OCI-LY7 (cell line): Measurements from ENCODE around the gene ITGB3. TPM values are rescaled to one million over a fixed set of nuclear protein-coding genes. Genes with fewer than 3 reads are reported as not detected.

Experiments used
- BruUV-seq: library from RNA; stranded (reverse); fragments of 400-500 nt; replicated peaks from 2 replicates; lab custom pipeline; 2021; lab: Mats Ljungman, UMichigan
- CTCF ChIA-PET: fragments of 300-600 bp; sonication (Branson Sonifier 250); formaldehyde crosslinking; loops from one replicate; lab custom pipeline; 2022; ENCODE audit warnings: antibody characterized with exemption; ENCODE audit not compliant: unreplicated experiment; lab: Charles Lee
- POLR2A ChIA-PET: fragments of 300-600 bp; sonication (Branson Sonifier 250); formaldehyde crosslinking; loops from one replicate; lab custom pipeline; 2022; ENCODE audit warnings: antibody characterized with exemption; lab: Charles Lee
- DNase-seq: peaks from one replicate; pipeline ENCODE4 v3.0.0-alpha.2; 2015; ENCODE audit warnings: low spot score
- H2AFZ ChIP-seq: fragments of 200-600 bp; sonication (generic), shearing (Covaris generic); 2 replicates; pipeline ENCODE4 v1.6.1; 2014; ENCODE audit warnings: mild to moderate bottlenecking, antibody characterized with exemption, low read length, moderate library complexity
- H3K27ac ChIP-seq: fragments of 200-600 bp; sonication (generic); 2 replicates; pipeline ENCODE4 v1.5.1; 2014; ENCODE audit warnings: mixed run types, low read depth, mild to moderate bottlenecking, moderate library complexity, low read length, inconsistent platforms; ENCODE audit not compliant: poor library complexity, severe bottlenecking
- H3K36me3 ChIP-seq: fragments of 200-600 bp; sonication (generic); 2 replicates; pipeline ENCODE4 v1.6.1; 2014; ENCODE audit warnings: mild to moderate bottlenecking, antibody characterized with exemption, low read length, moderate library complexity, mixed read lengths; ENCODE audit not compliant: insufficient read depth
- H3K4me1 ChIP-seq: fragments of 200-600 bp; sonication (generic); 2 replicates; pipeline ENCODE4 v1.5.1; 2014; ENCODE audit warnings: mild to moderate bottlenecking, low read length; ENCODE audit not compliant: insufficient read depth, poor library complexity, severe bottlenecking
- H3K4me2 ChIP-seq: fragments of 200-600 bp; sonication (generic); 2 replicates; pipeline ENCODE4 v1.6.1; 2014; ENCODE audit warnings: mild to moderate bottlenecking, low read length
- H3K4me3 ChIP-seq: fragments of 200-600 bp; sonication (generic); 2 replicates; pipeline ENCODE4 v1.5.1; 2014; ENCODE audit warnings: mild to moderate bottlenecking, low read depth, low read length; ENCODE audit not compliant: poor library complexity, severe bottlenecking
- H3K79me2 ChIP-seq: fragments of 200-600 bp; sonication (generic); 2 replicates; pipeline ENCODE4 v1.6.1; 2016; ENCODE audit warnings: low read depth, mild to moderate bottlenecking, low read length, moderate library complexity, mixed read lengths; ENCODE audit not compliant: insufficient read depth
- H3K9me2 ChIP-seq: fragments of 200-600 bp; sonication (generic); 2 replicates; pipeline ENCODE4 v1.6.1; 2016; ENCODE audit warnings: mild to moderate bottlenecking, low read length, mixed read lengths; ENCODE audit not compliant: insufficient read depth
- H3K9me3 ChIP-seq: fragments of 200-600 bp; sonication (generic); 2 replicates; pipeline ENCODE4 v1.6.1; 2014; ENCODE audit warnings: mild to moderate bottlenecking, mixed run types, low read length, mixed read lengths
- H4K20me1 ChIP-seq: fragments of 200-600 bp; sonication (generic); 2 replicates; pipeline ENCODE4 v1.6.1; 2014; ENCODE audit warnings: mild to moderate bottlenecking, antibody characterized with exemption, low read length, moderate library complexity, mixed read lengths; ENCODE audit not compliant: insufficient read depth
- CTCF ChIP-seq: fragments of 200-600 bp; sonication (generic); conservative IDR thresholded peaks from 2 replicates; pipeline ENCODE4 v1.5.1; 2014; ENCODE audit warnings: mild to moderate bottlenecking, antibody characterized with exemption, low read length, moderate library complexity, mixed read lengths
- EZH2phosphoT487 ChIP-seq: fragments of 200-600 bp; sonication (generic); IDR thresholded peaks from 2 replicates; pipeline ENCODE4 v1.6.1; 2018; ENCODE audit warnings: low read depth, borderline replicate concordance, mild to moderate bottlenecking, mixed run types, antibody characterized with exemption, low read length, moderate library complexity, mixed read lengths
- intact Hi-C: fragments of 100-400 bp; cut with micrococcal nuclease; formaldehyde crosslinking; loops from one replicate; pipeline ENCODE4 v1.10.0; 2022; ENCODE audit not compliant: unreplicated experiment
- total RNA-seq, 2 experiments: library from RNA; depleted of rRNA in 1 of 2; stranded (reverse); fragments of >200 nt in 1 of 2; shearing (Covaris generic) in 1 of 2; gene quantifications; 2 replicates each; pipeline ENCODE4 v1.2.3, GENCODE V29; 2014 to 2022

The ITGB3 gene
- total RNA-seq, 2 experiments from 2014 or later: not detected

GRCh38 chr17:47252766-47253512 lies 688 bp upstream of the ITGB3 start:
- no peak for TF ChIP-seq CTCF
- no peak for TF ChIP-seq EZH2phosphoT487
- H3K4me1 ChIP-seq: peaks cover 9% of the 10 kb centered on the region
- CTCF ChIA-PET: interaction anchor here (0.6 kb wide), 1 partner anchor 362 kb away, joined by 3 read pairs; no protein-coding TSS in a partner anchor
- no peaks in the 10 kb centered on the region for H3K79me2 ChIP-seq
- no peak overlapping the region for H3K27ac ChIP-seq
- H3K9me3 ChIP-seq: no peaks in the 10 kb centered on the region
- intact Hi-C loops: loop anchor here (2.0 kb wide), 1 partner anchor 62 kb away; no protein-coding TSS in a partner anchor
- H3K4me3 ChIP-seq: peak overlapping the region; percentile 69
- no peaks in the 10 kb centered on the region for H4K20me1 ChIP-seq
- no TSS peak for BruUV-seq
- POLR2A ChIA-PET: interaction anchor here (0.6 to 1.4 kb wide), 2 partner anchors 50 to 423 kb away, joined by 3 to 11 read pairs; no protein-coding TSS in a partner anchor
- peak; percentile 27 for DNase-seq
- peak overlapping the region; percentile 49; the same call in 1 of the 2 replicates for H2AFZ ChIP-seq
- no peaks in the 10 kb centered on the region for H3K9me2 ChIP-seq
- peak overlapping the region; percentile 70 for H3K4me2 ChIP-seq
- no peaks in the 10 kb centered on the region for H3K36me3 ChIP-seq

GRCh38 chr17:47254403-47254943 lies 846 bp downstream of the ITGB3 start:
- Histone ChIP-seq H3K4me1 (peaks cover 9% of the 10 kb centered on the region), H3K27ac (no peak overlapping the region), H3K79me2 (no peaks in the 10 kb centered on the region), H3K4me3 (peak overlapping the region; percentile 69), H3K36me3 (no peaks in the 10 kb centered on the region), H4K20me1 (no peaks in the 10 kb centered on the region), H3K9me3 (no peaks in the 10 kb centered on the region), H2AFZ (peak overlapping the region; percentile 49), H3K9me2 (no peaks in the 10 kb centered on the region), H3K4me2 (peak overlapping the region; percentile 70)
- TF ChIP-seq EZH2phosphoT487: no peak
- TF ChIP-seq CTCF: no peak
- POLR2A ChIA-PET: interaction anchor here (1.0 kb wide), 1 partner anchor 18 kb away, joined by 3 read pairs; no protein-coding TSS in a partner anchor
- intact Hi-C loops: no loop called here
- CTCF ChIA-PET: no interaction called here
- BruUV-seq: no TSS peak
- no peak for DNase-seq
